Activated CD4-positive, alpha-beta T cell treated with anti-CD3 and anti-CD28 coated beads, Interleukin-2, amount 50 U/mL, for 4 hours (primary cell): ENCODE data around the gene FRY.

Source experiments
- DNase-seq, 2 experiments: peaks; one replicate each; pipeline ENCODE4 v3.0.0-alpha.2; 2020

Gene FRY

DNA sequence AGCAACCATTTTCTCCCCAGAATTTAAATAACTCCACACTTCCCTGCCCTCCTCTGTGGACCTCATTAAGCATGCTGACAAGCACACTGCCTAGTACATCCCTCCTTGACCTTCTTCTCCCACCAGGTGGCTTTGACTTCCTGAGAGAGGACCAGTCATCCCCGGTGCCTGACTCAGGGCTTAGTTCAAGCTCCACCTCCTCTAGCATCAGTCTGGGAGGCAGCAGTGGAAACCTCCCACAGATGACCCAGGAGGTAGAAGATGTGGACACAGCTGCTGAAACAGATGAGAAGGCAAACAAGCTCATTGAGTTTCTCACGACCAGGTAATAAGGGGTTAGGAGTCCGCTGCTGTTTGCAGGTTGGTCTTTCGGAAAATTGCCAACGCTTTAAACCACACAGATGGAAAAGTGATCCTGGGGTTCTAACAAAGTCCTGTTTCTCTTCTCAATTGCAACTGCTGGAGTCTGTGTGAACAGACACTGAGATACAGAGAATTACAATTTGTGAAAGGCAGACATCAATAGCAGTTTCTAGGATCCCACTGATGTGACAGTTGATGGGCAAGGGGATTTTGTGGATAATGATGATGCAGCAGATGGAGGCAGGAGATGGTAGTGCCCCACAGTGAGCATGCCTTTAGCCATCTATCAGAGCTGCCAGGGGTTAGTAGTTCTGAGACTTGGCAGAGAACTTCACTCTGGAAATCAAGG lies 196.9 kb downstream of the FRY start:
- DNase-seq: no peak

GRCh38 chr13:32229443-32229842 lies 197.9 kb downstream of the FRY start:
- DNase-seq: no peak

- DNase-seq: no peak
These were observed 200.7 kb downstream of the FRY start for GRCh38 chr13:32232263-32232662.

DNA sequence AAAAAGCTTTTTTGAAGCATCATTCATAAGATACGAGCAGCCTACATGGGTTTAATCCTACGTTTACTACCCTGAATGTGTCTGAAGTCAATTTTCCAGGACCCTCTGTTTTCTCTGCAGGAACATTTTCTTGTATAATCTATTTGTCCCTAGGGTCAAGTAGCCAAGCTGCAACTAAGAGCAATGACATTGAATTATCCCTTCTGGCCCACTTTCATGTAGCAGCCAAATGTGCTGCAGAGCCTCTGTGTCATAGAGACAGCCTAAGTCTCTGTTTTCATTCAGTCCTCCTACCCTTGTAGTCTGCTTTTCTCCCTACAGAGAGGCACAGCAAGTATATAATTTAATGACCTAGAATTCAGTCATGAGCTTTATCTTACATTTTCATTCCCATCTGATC lies 201.5 kb downstream of the FRY start:
- no peak for DNase-seq

GRCh38 chr13:32234914-32235313 lies 203.3 kb downstream of the FRY start:
- DNase-seq: no peak

DNA sequence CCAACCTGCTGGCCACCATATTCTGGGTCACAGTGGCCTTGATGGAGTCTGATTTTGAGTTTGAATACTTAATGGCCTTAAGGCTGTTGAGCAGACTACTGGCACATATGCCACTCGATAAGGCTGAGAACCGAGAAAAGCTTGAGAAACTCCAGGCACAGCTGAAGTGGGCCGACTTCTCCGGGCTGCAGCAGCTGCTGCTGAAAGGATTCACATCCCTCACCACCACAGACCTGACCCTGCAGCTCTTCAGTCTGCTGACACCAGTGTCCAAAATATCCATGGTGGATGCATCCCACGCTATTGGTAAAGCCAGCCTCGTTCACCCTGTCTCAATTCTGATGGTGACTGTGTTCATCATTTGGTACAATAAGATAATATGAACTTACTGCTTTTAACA lies 206.1 kb downstream of the FRY start:
- no peak for DNase-seq

DNA sequence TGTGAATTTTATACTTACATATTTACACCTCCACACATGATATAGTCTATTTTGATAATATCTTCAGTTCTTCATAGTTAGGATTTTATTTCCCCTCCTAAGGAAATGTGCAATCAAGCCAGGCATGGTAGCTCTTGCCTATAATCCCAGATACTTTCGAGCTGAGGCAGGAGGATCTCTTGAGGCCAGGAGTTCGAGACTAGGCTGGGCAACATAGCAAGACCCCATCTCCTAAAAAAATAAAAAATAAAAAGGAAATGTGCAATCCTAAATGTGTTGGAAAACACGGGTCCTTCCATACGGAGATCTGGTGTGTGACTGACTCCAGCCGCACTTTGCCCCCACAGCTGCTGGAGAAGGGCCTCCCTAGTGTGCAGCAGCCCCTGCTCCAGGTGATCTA lies 212.1 kb downstream of the FRY start:
- DNase-seq: no peak

DNA sequence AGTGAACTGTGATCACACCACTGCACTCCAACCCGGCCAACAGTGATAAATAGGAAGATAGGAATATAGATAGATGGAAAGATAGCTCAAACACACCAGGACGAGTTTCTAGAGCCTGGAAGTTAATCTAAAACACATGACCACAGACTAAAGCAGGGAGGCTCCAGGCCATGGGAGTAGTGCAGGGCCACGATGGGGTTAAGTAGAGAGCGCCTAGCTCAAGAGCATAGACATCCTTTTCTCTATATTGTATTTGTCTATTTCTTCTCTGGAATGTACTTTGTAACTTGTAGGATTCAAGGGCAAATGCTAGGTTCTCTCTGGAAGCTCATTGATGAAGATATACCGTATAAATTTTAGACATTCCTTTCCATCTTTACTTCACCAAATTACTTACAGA lies 214.0 kb downstream of the FRY start:
- DNase-seq: no peak

DNA sequence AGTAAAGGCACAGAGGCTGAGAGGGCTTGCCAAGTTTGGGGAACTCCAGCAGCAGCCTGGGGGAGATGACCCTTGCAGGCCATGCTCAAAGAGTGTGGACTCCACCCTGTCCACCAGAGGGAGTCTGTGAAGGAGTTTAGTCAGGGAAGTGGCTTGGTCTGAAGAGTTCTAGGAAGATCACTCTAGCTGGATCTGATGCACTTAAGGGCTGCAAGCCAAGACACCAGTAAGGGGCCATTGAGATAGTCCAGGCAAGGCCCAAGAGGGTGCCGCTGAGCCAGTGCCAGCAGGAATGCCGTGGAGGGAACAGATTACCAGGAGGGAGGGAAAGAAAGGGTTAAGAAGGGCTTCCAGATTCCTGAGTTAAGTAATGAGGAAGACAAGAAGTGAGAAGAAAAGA lies 214.9 kb downstream of the FRY start:
- no peak for DNase-seq

DNA sequence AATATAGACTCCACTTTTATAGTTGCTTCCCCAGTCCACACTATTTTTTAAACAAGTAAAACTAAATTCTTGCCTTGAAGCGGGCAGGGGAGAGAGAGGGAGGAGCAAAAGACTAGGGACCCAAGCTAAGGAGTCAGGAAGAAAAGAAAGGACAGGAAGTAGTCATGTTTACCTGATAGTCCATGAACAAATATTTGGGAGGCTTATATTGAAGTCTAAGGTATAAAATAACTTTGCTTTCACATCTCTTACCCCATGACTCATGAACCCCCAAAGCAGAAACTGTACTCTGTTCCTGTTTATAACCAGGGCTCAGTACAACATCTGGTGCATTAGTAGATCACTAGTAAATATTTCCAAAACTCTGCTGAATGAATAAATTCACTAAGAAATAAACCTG lies 216.3 kb downstream of the FRY start:
- no peak for DNase-seq

DNA sequence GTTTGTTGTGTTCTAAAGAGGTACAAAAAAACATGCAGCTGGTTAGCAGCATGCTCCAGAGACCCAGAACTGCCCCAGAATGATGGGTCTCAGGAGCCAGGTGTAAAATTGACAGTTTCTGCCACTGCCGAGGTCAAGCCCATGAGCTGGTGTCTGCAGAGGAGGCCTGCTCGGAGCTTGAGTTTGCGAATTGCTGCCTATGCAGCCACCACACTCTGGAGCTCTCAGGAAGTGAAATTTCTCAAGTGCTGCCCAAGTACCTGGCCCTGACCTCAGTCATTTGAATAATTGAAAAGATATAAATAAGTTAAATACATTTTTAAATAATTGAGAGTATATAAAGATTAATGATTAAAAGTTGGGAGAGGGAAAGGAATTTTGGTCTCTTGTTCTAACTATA lies 217.2 kb downstream of the FRY start:
- DNase-seq: no peak

DNA sequence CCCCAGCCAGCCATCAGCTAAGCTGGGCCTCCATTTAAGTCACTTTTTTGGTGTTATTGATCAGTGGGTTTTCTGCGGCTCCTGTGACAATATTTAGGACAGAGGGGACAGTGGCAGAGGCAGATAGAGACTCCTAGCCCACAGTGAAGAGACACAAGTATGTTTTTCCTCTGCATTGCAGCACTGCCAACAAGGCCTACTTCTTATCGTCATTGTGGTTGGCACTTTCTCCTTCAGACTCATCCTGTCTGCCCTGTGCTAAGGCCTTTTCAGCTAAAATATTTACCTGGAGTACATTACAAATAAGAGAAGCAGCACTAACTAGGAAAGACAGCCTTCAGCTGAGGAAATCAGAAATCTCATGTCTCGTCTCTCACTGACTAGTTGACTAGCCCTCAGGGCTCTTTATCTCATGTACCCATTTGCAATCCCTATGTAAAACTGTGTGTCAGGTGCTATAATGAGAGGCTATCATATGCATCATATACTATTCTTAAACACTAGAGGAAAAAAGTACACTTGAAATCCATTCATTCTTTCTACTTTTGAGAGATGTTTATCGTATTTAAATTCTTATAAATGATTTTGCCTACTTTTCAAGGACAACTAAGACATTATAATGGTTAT lies 221.4 kb downstream of the FRY start:
- DNase-seq: no peak

DNA sequence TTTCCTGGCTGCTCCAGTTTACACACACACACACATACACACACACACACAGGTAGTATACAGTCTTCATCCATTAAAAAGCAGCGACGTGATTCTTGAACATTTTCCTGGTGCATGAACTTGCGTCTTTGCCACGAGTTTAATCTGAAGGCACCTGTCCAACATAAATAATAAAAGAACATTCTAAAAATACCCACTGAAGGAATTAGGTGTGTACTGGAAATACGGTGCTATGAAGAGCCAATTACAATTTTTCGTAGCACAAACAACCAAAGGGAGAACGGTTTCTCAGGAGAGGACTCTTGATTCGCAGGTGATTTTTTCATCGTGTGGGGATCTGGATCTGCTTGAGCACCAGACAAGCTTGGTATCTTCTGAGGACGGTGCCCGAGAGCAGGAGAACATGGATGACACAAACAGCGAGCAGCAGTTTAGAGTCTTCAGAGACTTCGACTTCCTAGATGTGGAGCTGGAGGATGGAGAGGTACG lies 222.4 kb downstream of the FRY start:
- DNase-seq: no peak

- no peak for DNase-seq
These were observed 222.8 kb downstream of the FRY start for GRCh38 chr13:32254416-32254815.

GRCh38 chr13:32254916-32255723 lies 223.5 kb downstream of the FRY start:
- DNase-seq: no peak

DNA sequence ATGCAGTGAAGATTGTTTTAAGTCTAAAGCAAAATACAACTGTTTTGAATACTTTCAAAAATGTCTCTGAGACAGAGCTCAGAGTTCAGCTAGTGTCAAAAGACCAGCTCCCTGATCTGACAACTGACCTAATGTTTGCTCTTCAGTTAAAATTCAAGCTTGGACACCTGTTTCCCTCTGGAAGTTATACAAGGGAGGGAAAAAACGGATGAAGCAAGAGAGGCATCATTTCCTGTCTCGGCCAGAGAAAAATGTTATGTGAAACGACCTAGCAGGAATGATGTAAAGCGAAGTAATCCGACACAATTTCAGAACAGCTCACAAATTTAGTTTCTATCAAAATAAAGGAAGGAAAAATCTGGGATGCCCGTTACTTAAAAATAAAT lies 224.1 kb downstream of the FRY start:
- DNase-seq: no peak

GRCh38 chr13:32256243-32256642 lies 224.7 kb downstream of the FRY start:
- no peak for DNase-seq

GRCh38 chr13:32257649-32258048 lies 226.1 kb downstream of the FRY start:
- DNase-seq: no peak

DNA sequence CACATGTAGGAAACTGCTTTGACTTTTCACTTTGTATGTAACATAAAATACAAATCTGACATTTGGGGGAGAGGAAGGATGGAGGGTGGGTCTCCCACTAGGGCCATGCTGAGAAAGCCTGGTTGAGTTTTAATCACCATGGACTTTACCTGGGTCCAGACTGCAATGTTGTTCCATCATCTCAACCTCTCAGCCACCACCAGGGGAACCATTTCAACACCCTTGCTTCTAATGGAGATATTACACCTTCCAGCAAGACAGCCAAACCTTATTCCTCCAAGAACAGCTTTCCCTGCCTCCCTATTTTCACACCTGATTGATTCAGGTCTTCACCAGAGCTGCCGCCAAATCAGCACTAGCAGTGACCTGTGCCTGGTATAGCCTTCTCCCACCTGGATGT lies 227.5 kb downstream of the FRY start:
- no peak for DNase-seq

DNA sequence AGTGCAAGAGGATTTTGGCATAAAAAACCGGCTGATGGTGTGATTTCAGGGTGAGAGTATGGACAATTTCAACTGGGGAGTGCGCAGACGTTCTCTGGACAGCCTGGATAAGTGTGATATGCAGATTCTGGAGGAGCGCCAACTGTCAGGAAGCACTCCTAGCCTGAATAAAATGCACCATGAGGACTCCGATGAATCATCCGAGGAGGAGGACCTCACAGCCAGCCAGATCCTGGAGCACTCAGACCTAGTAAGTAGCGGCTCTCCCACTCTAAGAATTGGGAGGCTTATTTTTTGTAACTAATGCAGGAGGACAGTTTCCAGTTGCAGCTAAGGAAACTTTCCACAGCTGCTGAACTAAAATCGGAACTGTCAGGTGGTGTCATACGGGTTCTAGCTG lies 230.0 kb downstream of the FRY start:
- DNase-seq: no peak

- DNase-seq: no peak
These were observed 230.6 kb downstream of the FRY start for GRCh38 chr13:32262165-32262564.

- DNase-seq: no peak
These were observed 231.0 kb downstream of the FRY start for GRCh38 chr13:32262619-32263018.

DNA sequence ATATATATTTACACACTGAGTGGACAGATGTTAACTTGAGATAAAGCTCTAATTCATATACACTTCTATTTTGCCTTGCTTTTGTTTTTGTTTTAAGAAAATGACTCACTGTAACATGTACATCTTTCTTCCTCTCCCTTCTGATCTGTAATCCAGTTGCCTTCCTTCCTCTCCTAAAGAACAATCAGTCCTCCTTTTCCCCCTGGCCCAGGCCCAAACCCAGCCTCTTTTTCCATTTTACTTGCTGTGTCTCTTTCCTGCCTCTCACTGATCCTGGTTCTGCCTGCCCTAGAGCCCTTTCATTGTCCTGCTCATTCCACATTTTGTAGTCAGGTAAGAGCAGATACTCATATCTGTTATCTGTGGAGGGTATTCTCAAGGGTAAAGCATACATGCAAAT lies 232.8 kb downstream of the FRY start:
- DNase-seq: no peak

- DNase-seq: no peak
These were observed 234.2 kb downstream of the FRY start for GRCh38 chr13:32265726-32266125.
